ENCODE results near the gene PTCD3. TPM values are rescaled to one million over a fixed set of nuclear protein-coding genes. Genes with fewer than 3 reads are reported as not detected.

Gene PTCD3
- total RNA-seq, 1 donor from 2014 or later = 48.9 TPM

DNA sequence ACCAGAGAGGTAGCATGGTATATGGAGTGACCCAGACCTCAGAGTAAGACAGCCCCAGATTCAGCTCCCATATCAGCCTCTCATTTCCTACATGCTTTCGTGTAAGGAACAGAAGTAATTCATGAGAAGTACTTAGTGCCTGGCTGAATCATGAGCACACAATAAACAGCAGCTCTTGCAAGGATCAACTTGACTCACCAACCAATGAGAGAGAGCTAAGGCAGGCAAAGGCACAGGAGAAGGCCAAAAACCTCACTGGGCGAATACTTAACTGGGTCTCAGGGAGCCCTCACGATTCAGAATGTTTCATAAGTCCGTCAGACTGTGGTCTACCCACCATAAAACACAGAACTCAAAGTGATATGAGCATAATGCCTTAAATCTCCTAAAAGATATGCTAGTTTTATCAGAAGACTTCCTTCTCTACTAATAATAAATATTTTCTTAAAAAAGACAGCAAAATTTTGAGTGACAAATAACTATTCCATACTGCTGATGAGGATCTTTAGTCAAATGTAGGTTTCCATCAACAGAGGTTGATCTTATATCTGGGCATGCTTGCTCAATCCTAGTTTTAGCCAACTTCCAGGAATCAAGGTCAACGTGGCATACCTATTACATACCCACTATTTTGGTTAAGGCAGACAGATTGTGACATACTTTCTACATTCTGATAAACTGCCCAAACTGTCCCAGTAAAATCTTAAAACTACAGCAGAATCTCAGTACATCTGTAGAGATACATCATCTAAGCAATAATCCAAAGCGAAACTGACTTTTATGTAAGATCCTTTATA, 54.3 kb downstream of the PTCD3 start:
- DNase-seq (ENCODE audit: low spot score) = no peak
- no peaks in the 10 kb centered on the region for H3K9me3 Mint-ChIP-seq (ENCODE audit: low read depth)
- H3K4me1 Mint-ChIP-seq (ENCODE audit: low read depth) = no peaks in the 10 kb centered on the region
- no peak overlapping the region for H3K4me3 Mint-ChIP-seq (ENCODE audit: unreplicated experiment)
- H3K27me3 Mint-ChIP-seq (ENCODE audit: low read depth) = no peaks in the 10 kb centered on the region
- peaks cover 25% of the 10 kb centered on the region for H3K36me3 Mint-ChIP-seq (ENCODE audit: low read depth)
- H3K27ac Mint-ChIP-seq (ENCODE audit: unreplicated experiment) = no peak overlapping the region
- TF ChIP-seq, protein P1, sequence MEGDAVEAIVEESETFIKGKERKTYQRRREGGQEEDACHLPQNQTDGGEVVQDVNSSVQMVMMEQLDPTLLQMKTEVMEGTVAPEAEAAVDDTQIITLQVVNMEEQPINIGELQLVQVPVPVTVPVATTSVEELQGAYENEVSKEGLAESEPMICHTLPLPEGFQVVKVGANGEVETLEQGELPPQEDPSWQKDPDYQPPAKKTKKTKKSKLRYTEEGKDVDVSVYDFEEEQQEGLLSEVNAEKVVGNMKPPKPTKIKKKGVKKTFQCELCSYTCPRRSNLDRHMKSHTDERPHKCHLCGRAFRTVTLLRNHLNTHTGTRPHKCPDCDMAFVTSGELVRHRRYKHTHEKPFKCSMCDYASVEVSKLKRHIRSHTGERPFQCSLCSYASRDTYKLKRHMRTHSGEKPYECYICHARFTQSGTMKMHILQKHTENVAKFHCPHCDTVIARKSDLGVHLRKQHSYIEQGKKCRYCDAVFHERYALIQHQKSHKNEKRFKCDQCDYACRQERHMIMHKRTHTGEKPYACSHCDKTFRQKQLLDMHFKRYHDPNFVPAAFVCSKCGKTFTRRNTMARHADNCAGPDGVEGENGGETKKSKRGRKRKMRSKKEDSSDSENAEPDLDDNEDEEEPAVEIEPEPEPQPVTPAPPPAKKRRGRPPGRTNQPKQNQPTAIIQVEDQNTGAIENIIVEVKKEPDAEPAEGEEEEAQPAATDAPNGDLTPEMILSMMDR (IDR thresholded peaks at IDR 0.05) = no peak

DNA sequence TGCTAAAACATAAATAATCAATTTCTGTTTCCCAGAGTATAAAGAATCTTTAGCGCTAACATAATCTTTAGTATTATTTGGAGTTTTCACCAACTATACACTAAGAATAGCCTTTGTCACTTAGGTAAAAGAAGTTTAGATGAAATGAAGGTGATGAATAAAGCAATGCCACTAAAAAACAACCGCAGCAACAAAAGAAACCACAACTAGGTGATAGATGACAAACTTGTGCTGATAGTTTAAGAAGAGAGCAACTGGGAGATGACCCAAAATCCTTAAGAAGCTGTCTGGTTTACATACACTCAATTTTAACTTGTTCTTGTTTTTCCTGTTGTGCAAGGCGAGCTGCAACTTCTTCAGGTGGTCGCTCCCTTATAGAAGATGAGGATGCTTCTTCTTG, 64.4 kb downstream of the PTCD3 start:
- no peak for DNase-seq (ENCODE audit: low spot score)
- H3K9me3 Mint-ChIP-seq (ENCODE audit: low read depth) = no peaks in the 10 kb centered on the region
- TF ChIP-seq, protein P1 (IDR thresholded peaks at IDR 0.05) = no peak
- H3K36me3 Mint-ChIP-seq (ENCODE audit: low read depth) = peaks cover 20% of the 10 kb centered on the region
- no peaks in the 10 kb centered on the region for H3K27me3 Mint-ChIP-seq (ENCODE audit: low read depth)
- H3K27ac Mint-ChIP-seq (ENCODE audit: unreplicated experiment) = no peak overlapping the region
- no peak overlapping the region for H3K4me3 Mint-ChIP-seq (ENCODE audit: unreplicated experiment)
- H3K4me1 Mint-ChIP-seq (ENCODE audit: low read depth) = peaks cover 13% of the 10 kb centered on the region

DNA sequence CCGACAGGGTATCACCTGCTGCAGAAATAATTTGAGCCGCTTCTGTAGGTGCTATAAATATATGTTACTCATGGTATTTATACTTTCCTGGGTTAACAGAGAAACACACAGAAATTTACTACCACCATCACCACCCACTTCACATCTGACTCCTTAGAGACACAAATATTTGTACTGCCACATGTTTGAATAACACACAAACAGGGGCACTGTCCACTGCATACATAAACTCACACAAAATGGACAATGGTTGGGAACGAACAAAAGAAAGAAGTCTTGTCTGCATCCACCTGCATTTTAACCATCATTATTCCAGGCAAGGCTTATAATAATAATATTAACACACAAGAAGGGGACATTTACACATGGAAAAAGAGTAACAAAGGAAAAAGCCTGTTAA, 65.3 kb downstream of the PTCD3 start:
- H3K4me3 Mint-ChIP-seq (ENCODE audit: unreplicated experiment) = no peak overlapping the region
- H3K36me3 Mint-ChIP-seq (ENCODE audit: low read depth) = peaks cover 21% of the 10 kb centered on the region
- no peaks in the 10 kb centered on the region for H3K9me3 Mint-ChIP-seq (ENCODE audit: low read depth)
- H3K27ac Mint-ChIP-seq (ENCODE audit: unreplicated experiment) = no peak overlapping the region
- no peaks in the 10 kb centered on the region for H3K27me3 Mint-ChIP-seq (ENCODE audit: low read depth)
- DNase-seq (ENCODE audit: low spot score) = no peak
- TF ChIP-seq, protein P1 (IDR thresholded peaks at IDR 0.05) = no peak
- peaks cover 17% of the 10 kb centered on the region for H3K4me1 Mint-ChIP-seq (ENCODE audit: low read depth)

DNA sequence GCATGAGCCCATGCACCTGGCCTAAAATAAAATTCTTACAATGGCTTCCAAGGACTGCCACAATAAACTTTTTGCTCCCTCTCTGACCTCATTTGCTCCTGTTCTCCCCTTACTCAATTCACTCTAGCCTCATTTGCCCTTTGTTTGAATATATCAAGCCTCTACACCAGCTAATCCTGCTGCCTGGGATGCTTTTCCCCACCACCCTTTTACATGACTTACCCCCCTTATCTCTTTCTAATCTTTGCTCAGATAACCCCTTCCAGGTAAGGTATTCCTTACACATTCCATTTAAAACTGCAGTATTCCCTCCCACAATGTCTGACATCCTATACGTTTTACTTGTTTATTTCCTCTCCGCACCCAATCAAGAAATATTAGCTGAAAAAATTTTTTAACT, 66.6 kb downstream of the PTCD3 start:
- no peak for DNase-seq (ENCODE audit: low spot score)
- H3K27me3 Mint-ChIP-seq (ENCODE audit: low read depth) = no peaks in the 10 kb centered on the region
- peaks cover 25% of the 10 kb centered on the region for H3K4me1 Mint-ChIP-seq (ENCODE audit: low read depth)
- peaks cover 18% of the 10 kb centered on the region for H3K36me3 Mint-ChIP-seq (ENCODE audit: low read depth)
- TF ChIP-seq, protein P1 (IDR thresholded peaks at IDR 0.05) = no peak
- H3K9me3 Mint-ChIP-seq (ENCODE audit: low read depth) = no peaks in the 10 kb centered on the region
- no peak overlapping the region for H3K27ac Mint-ChIP-seq (ENCODE audit: unreplicated experiment)
- no peak overlapping the region for H3K4me3 Mint-ChIP-seq (ENCODE audit: unreplicated experiment)

- Mint-ChIP-seq H3K27ac (ENCODE audit: unreplicated experiment) (peak overlapping the region; percentile 7), H3K9me3 (ENCODE audit: low read depth) (no peaks in the 10 kb centered on the region), H3K4me3 (ENCODE audit: unreplicated experiment) (no peak overlapping the region), H3K27me3 (ENCODE audit: low read depth) (no peaks in the 10 kb centered on the region), H3K4me1 (ENCODE audit: low read depth) (peaks cover 25% of the 10 kb centered on the region), H3K36me3 (ENCODE audit: low read depth) (peaks cover 16% of the 10 kb centered on the region)
- no peak for DNase-seq (ENCODE audit: low spot score)
- TF ChIP-seq, protein P1 (IDR thresholded peaks at IDR 0.05) = no peak
These were observed 68.4 kb downstream of the PTCD3 start for GRCh38 chr2:86174445-86174844.
